Activated naive CD8-positive, alpha-beta T cell treated with anti-CD3 and anti-CD28 coated beads, Interleukin-2, amount 50 U/mL, for 24 hours (primary cell): ENCODE measurements around the gene PPP3R1.

Source experiments
- ATAC-seq: fragments of 150-1000 bp; cut with Tn5 transposase; one replicate; pipeline ENCODE4 v1.10.0; 2021
- DNase-seq: peaks from one replicate; pipeline ENCODE4 v3.0.0; 2021
- H3K27ac Mint-ChIP-seq: one replicate; pipeline ENCODE4 v1.8.0; 2021; ENCODE audit warnings: mild to moderate bottlenecking, mixed read lengths
- H3K27me3 Mint-ChIP-seq: one replicate; pipeline ENCODE4 v1.8.0; 2021; ENCODE audit warnings: mixed read lengths
- H3K36me3 Mint-ChIP-seq: one replicate; pipeline ENCODE4 v1.8.0; 2021; ENCODE audit warnings: low read depth, mixed read lengths
- H3K4me1 Mint-ChIP-seq: one replicate; pipeline ENCODE4 v1.8.0; 2021; ENCODE audit warnings: mixed read lengths
- H3K4me3 Mint-ChIP-seq: one replicate; pipeline ENCODE4 v1.8.0; 2021; ENCODE audit warnings: mild to moderate bottlenecking, moderate library complexity, mixed read lengths
- H3K9me3 Mint-ChIP-seq: one replicate; pipeline ENCODE4 v1.8.0; 2021; ENCODE audit warnings: mixed read lengths

The PPP3R1 gene

GRCh38 chr2:68135448-68136320, 116.6 kb downstream of the PPP3R1 start:
- peaks cover 10% of the 10 kb centered on the region for H3K36me3 Mint-ChIP-seq
- DNase-seq: no peak
- H3K27ac Mint-ChIP-seq: no peak overlapping the region

GRCh38 chr2:68134554-68134953, 117.8 kb downstream of the PPP3R1 start:
- Mint-ChIP-seq H3K4me1 (no peaks in the 10 kb centered on the region), H3K27ac (no peak overlapping the region)

More at GRCh38 chr2:68135448-68136320, 116.6 kb downstream of the PPP3R1 start:
- Mint-ChIP-seq H3K9me3 (no peaks in the 10 kb centered on the region), H3K27me3 (no peaks in the 10 kb centered on the region), H3K4me3 (no peak overlapping the region), H3K4me1 (no peaks in the 10 kb centered on the region)
- no peak for ATAC-seq

GRCh38 chr2:68134120-68134519, 118.2 kb downstream of the PPP3R1 start:
- H3K27ac Mint-ChIP-seq: no peak overlapping the region
- DNase-seq: no peak
- ATAC-seq: no peak
- no peak overlapping the region for H3K4me3 Mint-ChIP-seq
- H3K27me3 Mint-ChIP-seq: no peaks in the 10 kb centered on the region
- H3K4me1 Mint-ChIP-seq: no peaks in the 10 kb centered on the region
- H3K36me3 Mint-ChIP-seq: peaks cover 7% of the 10 kb centered on the region
- no peaks in the 10 kb centered on the region for H3K9me3 Mint-ChIP-seq

More at GRCh38 chr2:68134554-68134953, 117.8 kb downstream of the PPP3R1 start:
- ATAC-seq (no peak), DNase-seq (no peak)
- Mint-ChIP-seq H3K27me3 (no peaks in the 10 kb centered on the region), H3K36me3 (peaks cover 9% of the 10 kb centered on the region), H3K4me3 (no peak overlapping the region), H3K9me3 (no peaks in the 10 kb centered on the region)
